HG03060 (cell line): ENCODE data around the gene LSM4.

Experiments used
- ATAC-seq: cut with Tn5 transposase; IDR thresholded peaks from one replicate; pipeline ENCODE4 v1.9.1; 2021; ENCODE audit warnings: low read depth, moderate number of reproducible peaks; ENCODE audit not compliant: unreplicated experiment

LSM4 gene

GRCh38 chr19:18311502-18312091 lies 11.3 kb downstream of the LSM4 start:
- ATAC-seq, result no peak

GRCh38 chr19:18310966-18311365 lies 11.9 kb downstream of the LSM4 start:
- ATAC-seq, result no peak

GRCh38 chr19:18310118-18310909 lies 12.6 kb downstream of the LSM4 start:
- no peak for ATAC-seq

- ATAC-seq, result no peak
These were observed 13.3 kb downstream of the LSM4 start for GRCh38 chr19:18309525-18310064.

- no peak for ATAC-seq
These were observed 13.9 kb downstream of the LSM4 start for GRCh38 chr19:18308948-18309325.

GRCh38 chr19:18308051-18308947 lies 14.6 kb downstream of the LSM4 start:
- no peak for ATAC-seq

- no peak for ATAC-seq
These were observed 15.6 kb downstream of the LSM4 start for GRCh38 chr19:18307271-18307681.

- no peak for ATAC-seq
These were observed 16.0 kb downstream of the LSM4 start for GRCh38 chr19:18306888-18307260.

GRCh38 chr19:18306209-18306887 lies 16.5 kb downstream of the LSM4 start:
- ATAC-seq, result no peak

GRCh38 chr19:18304458-18305310 lies 18.2 kb downstream of the LSM4 start:
- ATAC-seq, result no peak

GRCh38 chr19:18304208-18304457 lies 18.7 kb downstream of the LSM4 start:
- ATAC-seq, result no peak

GRCh38 chr19:18301718-18302111 lies 21.2 kb downstream of the LSM4 start:
- ATAC-seq, result no peak

GRCh38 chr19:18300930-18301717 lies 21.8 kb downstream of the LSM4 start:
- no peak for ATAC-seq

- no peak for ATAC-seq
These were observed 23.2 kb downstream of the LSM4 start for GRCh38 chr19:18299654-18300053.

GRCh38 chr19:18298601-18299000 lies 24.3 kb downstream of the LSM4 start:
- no peak for ATAC-seq

- no peak for ATAC-seq
These were observed 25.6 kb downstream of the LSM4 start for GRCh38 chr19:18297308-18297707.

GRCh38 chr19:18295034-18295451 lies 27.8 kb downstream of the LSM4 start:
- ATAC-seq, result no peak

- no peak for ATAC-seq
These were observed 28.4 kb downstream of the LSM4 start for GRCh38 chr19:18294467-18294864.
